Measurements from ENCODE around the gene SRSF9.
A peak's percentile ranks its signal among the peaks of the same experiment; 100 is the strongest.
"Not testable (repeated sequence)": the region's sequence is repeated elsewhere in the genome, so short reads cannot be mapped to it uniquely, and the experiment has no call there.

Gene SRSF9
- 94.0 to 156 reads per million in 2 experiments for total RNA-seq

DNA sequence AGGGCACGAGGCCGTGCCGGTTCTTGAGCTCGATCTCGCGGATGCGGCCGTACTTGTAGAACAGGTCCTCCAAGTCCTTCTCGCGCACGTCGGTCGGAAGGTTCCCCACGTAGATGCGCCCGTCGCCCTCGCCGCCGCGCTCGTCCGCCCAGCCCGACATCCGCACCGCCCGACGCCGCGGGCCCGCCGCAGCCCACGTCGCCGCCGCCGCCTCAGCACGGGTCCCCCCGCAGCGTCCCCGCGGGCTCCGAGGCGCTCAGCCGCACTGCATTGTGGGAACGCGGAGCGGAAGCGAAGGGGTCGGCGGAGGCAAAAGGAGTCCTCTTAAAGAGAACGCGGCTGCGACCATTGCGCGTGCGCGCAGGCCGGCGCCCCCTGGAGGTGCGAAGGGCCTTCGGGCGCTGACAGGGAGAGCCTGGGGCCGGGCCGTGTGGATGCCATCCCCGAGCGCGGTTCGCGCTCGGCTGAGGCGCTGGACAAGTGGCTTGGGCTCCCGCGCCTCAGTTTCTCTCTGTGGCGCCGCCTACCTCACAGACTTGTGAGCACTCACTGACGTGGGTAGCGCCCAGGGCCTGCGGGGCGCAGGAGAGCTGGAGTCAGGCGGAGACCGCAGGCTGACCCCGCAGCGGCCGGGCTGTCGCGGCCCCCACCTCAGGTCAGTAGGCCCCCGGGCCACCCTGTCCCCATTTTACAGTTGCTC, at the start of gene SRSF9:
TSS of gene SRSF9 (minus strand) at position 299 of the 700 bp plus-strand sequence. CDS start at position 160, 139 bp downstream.
- peak; percentile 96 for DNase-seq (ENCODE audit: low read depth)

DNA sequence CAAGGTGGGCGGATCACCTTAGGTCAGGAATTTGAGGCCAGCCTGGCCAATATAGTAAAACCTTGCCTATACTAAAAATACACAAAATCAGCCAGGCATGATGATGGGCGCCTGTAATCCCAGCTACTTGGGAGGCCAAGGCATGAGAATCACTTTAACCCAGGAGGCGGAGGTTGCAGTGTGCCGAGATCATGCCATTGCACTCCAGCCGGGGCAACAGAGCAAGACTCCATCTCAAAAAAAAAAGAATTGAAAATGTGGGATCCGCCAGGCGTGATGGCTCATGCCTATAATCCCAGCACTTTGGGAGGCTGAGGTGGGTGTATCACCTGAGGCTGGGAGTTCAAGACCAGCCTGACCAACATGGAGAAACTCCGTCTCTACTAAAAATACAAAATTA, 49.8 kb upstream of the SRSF9 start:
- not testable (repeated sequence) for DNase-seq (ENCODE audit: low read depth)

DNA sequence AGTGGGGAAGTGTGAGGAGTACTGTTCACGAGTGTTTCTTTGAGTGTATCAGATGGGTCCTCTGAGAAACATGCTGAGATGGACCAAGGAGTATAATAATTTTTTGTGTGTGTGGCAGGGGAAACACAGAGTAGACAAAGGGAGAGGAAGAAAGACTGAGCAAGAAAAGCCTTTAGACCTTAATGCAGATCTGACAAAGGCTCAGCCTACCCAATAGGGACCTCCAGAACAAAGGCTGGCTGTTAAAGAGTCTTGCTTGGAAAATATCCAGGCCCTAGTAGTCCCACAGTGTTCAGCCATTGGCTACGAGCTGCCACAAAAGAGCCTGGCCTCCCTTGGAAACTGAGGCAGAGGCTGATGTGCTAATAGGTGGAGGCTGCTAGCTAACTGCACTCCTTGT, 45.9 kb upstream of the SRSF9 start:
- no peak for DNase-seq (ENCODE audit: low read depth)

GRCh38 chr12:120514002-120514401, 44.5 kb upstream of the SRSF9 start:
- DNase-seq (ENCODE audit: low read depth) = no peak

- no peak for DNase-seq (ENCODE audit: low read depth)
Measured at GRCh38 chr12:120508537-120508936, 39.0 kb upstream of the SRSF9 start.

DNA sequence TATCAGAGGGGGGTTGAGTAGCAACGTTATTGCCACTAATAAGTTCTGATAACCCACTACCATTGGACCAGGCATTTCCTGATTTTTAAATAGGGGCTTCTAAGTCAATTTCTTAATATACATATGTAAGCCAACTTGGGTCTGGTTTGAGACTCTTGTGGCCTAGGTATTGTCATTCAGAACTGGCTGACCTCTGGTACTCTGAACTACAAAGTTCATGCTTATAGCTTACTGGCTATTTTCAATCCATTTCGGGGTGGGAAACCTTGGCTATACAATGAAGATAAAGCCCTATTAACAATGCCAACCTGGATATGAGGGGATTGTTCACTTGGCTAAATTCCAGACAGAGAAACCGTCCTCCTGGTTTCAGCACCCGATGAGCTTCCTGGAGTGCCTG, 35.0 kb upstream of the SRSF9 start:
- no peak for DNase-seq (ENCODE audit: low read depth)

DNA sequence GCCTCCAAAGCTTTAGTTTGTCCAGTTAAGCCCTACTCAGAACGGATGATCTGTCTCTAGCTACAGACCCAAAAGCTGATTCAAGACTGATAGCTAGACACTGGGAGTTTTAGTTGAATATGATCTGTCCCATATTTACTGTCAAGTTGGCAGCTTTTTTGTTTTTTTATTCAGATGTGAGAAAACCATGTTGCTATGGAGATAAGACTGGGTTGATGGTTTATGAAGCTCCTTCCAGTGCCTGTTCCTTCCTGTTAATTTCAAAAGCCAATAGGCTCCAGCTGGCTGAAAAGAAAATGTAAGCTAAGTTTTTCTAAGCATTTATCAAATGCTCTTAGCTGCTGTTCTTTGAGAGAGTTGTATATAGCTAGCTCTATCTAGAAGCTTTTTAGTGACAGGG, 31.0 kb upstream of the SRSF9 start:
- DNase-seq (ENCODE audit: low read depth) = no peak

GRCh38 chr12:120498870-120499515, 29.4 kb upstream of the SRSF9 start:
- no peak for DNase-seq (ENCODE audit: low read depth)

DNA sequence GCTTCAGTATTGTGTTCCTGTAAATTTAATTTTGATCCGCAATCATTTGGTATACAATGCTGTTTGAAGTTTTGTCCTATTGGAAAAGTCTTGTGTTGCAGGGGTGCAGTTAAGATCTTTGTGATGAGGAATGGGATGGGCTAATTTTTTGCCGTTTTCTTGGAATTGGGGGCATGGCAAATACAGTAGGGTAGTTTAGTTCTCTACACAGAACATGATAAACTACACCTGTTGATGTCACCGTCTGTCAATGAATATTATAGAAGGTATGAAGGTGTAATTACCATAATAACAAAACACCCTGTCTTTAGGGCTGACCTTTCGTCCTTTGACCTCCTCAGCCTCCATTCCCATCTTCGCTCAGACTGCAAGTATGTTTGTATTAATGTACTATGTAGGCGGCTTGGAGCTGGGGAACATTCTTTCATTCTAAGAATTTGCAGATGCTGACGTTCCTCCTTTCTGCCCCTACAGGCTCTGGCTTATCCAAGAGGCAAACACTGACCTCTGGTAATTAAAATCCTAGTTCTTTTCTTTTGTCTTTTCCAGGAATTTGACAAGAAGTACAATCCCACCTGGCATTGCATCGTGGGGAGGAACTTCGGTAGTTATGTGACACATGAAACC, 28.1 kb upstream of the SRSF9 start:
- DNase-seq (ENCODE audit: low read depth) = no peak

- DNase-seq (ENCODE audit: low read depth) = peak; percentile 40
Measured at GRCh38 chr12:120496413-120497340, 27.1 kb upstream of the SRSF9 start.

GRCh38 chr12:120495731-120496412, 26.3 kb upstream of the SRSF9 start, which contains the start of gene DYNLL1:
Gene DYNLL1, plus strand, starts transcription at chr12:120496113. Its CDS starts 309 bp downstream, at chr12:120496422.
- DNase-seq (ENCODE audit: low read depth) = peak; percentile 96

DNA sequence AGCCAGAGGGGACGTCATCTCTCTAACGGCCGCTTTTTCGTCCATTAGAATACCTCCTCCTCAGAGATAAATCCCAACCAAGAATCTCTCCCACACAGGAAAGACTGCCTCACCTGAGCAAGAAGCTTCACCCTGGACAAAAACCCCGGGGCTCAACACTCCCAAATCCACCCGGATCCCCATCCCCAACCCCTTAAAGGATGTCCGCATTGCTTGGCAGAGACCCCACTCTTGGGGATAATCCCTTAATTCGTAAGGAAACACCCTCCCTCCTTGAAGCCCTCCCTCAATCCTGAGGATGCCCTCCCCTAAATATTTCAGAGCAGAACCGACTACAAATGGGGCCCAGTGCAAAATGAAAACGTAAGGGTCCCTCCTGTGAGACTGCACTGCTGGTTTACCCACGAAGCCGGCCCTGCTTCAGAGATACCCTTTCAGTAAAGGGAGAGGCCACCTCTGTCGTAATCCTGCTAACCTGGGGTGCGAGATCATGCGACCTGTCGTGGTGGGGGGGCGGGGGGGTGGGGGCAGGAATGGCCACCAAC, 25.7 kb upstream of the SRSF9 start:
- no peak for DNase-seq (ENCODE audit: low read depth)

DNA sequence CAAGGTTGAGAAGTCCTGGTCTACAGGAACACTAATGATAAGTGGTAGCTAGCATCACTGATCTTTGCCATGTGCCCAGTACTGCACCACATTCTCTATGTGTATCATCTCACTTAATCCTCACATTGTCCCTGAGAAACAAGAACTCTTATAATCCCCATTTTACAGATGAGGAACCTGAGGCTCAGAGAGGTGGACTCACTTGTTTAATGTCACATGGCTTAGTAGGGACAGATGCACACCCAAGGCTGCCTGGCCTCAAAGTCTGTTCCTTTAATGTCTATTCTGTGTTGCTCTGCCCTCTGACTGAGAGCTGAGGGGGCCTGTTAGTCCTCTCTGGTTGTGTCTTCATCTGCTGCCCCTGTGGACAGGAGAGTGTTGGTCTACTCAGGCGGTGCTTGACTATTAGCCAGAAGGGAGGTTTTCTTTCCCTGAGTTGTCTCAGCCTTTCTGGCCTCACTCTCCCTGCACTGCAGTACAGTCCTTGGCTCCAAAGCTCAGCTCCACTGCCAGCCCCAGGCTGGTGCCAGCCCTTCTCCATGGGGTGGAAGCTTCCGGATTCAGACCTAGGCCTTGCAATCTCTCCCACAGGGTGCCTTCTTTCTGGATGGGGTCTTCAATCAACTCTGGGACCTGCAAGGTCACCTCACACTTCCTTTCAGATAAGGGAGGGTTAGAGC, 21.4 kb upstream of the SRSF9 start:
- no peak for DNase-seq (ENCODE audit: low read depth)

DNA sequence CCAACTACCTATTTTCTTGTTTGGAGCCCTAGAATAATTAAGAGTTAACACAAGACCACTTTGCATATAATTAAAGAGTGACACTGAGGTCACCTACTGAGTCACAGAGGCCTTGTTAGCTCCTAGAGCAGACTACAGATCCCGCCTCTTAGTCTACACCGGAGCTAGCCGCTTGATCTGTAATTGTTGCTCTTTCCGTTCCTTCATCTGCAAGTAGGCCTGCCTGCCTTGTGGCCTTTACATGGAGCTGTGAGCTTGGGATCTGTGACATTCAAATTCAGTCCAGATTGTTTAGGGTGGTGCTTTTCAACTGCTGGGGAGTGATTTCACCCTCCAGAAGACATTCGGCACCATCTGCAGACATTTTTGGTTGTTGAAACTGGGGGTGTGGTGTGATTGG, 20.8 kb upstream of the SRSF9 start:
- DNase-seq (ENCODE audit: low read depth) = no peak

- DNase-seq (ENCODE audit: low read depth) = no peak
Measured at GRCh38 chr12:120489018-120489417, 19.5 kb upstream of the SRSF9 start.

GRCh38 chr12:120488057-120488640, 18.6 kb upstream of the SRSF9 start:
- no peak for DNase-seq (ENCODE audit: low read depth)

- DNase-seq (ENCODE audit: low read depth) = not testable (repeated sequence)
Measured at GRCh38 chr12:120487552-120487951, 18.0 kb upstream of the SRSF9 start.

- no peak for DNase-seq (ENCODE audit: low read depth)
Measured at GRCh38 chr12:120485961-120486881, 16.7 kb upstream of the SRSF9 start.

GRCh38 chr12:120483621-120484020, 14.1 kb upstream of the SRSF9 start:
- DNase-seq (ENCODE audit: low read depth) = no peak
